Activated naive CD8-positive, alpha-beta T cell treated with anti-CD3 and anti-CD28 coated beads, Interleukin-2, amount 50 U/mL, for 16 hours (primary cell): ENCODE measurements around the gene SOX12.
"Not testable (repeated sequence)": the region's sequence is repeated elsewhere in the genome, so short reads cannot be mapped to it uniquely, and the experiment has no call there.

Experiments
- DNase-seq: peaks from one replicate; pipeline ENCODE4 v3.0.0-alpha.2; 2020; ENCODE audit warnings: low read depth, low spot score

SOX12 gene

DNA sequence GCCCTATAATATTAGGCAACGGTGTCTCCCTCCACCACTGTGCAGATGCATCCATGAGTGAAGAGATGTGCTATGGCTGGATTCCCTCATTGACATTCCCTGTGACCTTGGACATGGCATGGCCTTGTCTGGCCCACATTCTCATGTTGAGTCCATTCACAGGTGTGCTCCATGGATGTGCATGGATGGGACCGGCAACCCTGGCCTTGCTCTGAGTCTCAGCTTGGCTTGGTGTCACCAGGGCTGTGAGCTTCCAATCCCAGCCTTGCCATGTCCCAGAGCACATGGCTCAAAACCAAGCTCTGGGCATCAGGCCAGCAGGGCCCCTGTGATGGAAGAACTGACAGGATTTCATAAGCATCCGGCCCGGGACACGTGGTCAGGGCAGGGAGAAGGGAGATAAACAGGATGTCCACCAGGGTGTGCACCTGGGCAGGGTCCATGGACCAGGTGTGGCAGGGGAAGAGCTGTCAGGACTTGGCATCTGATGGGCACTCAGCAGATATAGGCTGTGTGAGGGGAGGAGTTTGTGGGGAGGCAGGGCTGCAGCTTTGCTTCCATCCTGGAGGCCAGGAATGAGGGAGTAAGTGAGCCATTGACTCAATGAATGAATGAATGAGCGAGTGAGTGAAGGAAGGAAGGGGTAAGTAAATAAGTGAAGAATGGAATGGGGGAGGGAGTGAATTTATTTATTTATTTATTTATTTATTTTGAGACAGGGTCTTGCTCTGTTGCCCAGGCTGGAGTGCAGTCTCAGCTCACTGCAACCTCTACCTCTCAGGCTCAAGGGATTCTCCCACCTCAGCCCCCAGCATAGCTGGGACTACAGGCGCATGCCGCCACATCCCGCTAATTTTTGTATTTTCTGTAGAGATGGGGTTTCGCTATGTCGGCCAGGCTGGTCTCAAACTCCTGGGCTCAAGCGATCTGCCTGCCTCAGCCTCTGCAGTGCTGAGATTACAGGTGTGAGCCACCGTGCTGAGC lies 37.2 kb downstream of the SOX12 start:
- DNase-seq: no peak

DNA sequence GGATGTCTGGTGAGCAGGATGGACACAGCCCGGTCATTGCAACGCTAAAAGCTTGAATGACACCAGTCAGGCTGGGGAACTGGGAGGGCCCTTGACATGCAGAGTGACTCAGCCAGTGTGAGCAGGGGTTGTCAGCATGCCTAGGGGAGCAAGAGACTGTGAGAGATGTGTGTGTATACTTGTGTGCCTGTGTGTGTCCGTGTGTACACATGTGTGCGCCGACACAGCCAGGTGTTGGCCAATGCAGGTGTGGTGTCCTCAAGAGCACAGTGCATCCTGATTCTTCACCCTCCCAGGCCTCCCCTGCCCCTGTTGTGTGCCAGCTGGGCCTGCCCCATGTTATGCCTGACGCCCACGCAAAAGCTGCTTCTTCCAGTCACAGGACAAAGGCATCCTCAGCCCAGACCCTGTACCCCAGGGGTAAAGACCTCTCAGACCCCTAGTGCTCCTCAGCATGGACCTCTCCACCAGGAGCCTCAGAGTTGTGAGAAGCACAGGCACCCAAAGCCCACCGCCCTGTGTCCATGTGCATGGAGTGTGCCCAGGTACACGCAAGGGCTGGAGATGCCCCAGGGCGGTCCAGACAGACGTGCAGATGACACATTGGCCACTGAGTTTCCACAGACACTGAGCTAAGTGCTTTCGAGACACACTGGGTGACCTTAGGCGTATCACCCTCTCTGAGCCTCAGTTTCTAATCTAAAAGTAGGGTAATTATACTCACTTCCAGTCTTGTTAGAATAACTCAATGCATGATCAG lies 38.1 kb downstream of the SOX12 start:
- no peak for DNase-seq

DNA sequence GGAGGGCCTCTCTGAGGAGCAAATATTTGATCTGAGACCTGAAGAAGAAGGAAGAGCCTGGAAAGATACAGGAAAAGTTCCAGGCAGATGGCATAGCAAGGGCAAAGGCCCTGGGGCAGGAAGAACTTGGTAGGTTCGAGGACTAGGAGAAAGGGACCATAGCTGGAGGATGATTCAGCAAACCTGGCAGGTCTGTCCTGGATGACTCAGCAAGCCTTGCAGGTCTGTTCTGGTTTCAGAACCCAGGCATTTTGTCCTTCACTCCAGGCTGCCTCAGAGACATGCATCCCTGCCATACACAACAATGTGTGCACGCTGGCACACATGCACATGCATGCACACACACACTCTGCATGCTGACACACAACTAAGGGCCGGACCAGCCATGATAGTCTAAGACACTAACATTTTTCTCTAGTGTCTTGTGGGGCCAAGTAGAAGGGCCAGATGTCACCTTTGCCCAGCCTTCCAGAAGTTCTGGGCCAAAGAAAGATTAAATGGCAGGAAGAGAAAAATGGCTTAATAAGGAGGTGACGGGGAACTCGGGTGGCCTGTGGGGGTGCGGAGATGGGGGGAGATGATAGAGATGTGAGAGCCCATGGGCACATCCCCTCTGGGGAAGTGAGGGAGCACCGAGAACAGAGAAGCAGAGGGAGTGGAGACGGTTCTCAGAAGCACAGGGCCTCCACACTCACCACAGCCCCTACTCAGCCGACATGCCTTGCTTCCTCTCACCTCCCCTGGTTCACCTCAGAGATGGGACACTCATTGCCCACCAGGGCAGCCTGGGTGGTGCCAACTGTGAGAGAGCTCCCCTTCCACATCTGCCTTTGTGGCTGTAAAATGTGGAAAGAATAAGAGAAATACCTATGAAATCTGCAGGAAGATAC lies 39.8 kb downstream of the SOX12 start:
- no peak for DNase-seq

DNA sequence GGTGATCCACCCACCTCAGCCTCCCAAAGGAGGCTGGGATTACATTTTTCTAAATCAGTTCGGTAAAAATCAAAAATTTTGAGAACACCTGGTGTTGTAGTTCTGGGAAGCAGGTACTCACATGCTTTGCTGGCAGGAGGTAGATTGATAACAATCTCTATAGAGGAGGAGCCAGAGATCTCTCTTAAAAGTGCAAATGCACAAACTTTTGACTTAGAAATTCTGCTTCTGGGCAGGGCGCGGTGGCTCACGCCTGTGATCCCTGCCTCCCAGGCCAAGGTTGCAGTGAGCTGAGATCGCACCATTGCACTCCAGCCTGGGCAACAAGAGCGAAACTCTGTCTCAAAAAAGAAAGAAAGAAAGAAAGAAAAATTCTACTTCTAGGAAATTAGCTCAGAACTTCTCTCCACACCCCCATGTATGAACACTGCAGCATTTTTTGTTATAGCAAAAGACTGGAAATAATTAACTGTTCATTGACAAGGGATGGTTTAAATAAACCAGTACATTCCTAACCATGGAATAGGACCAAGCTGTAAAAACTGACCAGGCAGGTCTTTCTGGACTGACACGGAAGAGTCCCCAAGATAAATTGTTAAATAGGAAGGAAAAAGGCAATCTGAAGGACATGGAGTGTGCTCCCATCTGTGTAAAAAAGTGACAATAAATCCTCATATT lies 40.8 kb downstream of the SOX12 start:
- DNase-seq: no peak

DNA sequence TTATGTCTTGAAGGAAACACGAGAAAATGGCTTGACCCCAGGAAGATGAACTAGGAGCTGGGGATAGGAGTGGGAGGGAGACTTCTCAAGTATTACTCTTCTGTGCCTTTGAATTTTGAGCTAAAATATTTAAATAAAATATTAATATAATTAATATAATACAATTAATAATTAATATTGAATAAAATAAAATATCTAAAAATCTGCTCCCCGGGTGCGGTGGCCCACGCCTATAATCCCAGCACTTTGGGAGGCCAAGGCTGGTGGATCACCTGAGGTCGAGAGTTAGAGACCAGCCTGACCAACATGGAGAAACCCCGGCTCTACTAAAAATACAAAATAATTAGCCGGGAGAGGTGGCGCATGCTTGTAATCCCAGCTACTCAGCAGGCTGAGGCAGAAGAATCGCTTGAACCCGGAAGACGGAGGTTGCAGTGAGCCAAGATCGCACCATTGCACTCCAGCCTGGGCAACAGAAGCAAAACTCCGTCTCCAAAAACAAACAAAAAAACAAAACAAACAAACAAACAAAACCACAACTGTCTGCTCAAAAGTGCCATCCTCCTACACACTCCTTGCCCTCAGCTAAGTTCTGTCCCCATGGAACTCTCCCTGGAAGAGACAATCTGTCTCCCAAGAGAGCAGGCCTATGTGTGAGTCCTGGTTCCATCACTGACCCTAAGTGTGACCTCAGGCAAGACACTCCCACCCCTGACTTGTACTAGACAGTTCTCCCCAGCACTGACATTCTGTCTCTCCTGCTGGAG lies 41.5 kb downstream of the SOX12 start:
- DNase-seq: no peak

DNA sequence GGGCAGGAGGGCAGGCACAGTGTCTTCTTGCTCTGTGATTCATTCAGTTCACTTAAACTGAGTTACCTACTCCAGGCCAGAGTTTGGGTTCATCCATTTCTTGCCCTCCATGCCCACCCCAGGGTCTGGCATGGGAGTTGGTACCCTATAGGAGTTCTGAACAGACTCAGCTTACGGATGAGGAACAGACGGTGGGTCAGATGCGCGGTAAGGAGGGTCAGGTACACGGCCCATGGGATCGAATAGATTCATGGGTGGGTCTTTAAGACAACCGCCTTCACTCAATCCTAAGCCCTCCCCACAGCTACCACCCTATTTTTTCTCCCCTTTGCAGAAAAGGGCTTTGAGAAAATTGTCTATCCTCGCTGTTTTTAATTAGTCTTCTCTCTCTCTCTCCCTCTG lies 42.1 kb downstream of the SOX12 start:
- no peak for DNase-seq

DNA sequence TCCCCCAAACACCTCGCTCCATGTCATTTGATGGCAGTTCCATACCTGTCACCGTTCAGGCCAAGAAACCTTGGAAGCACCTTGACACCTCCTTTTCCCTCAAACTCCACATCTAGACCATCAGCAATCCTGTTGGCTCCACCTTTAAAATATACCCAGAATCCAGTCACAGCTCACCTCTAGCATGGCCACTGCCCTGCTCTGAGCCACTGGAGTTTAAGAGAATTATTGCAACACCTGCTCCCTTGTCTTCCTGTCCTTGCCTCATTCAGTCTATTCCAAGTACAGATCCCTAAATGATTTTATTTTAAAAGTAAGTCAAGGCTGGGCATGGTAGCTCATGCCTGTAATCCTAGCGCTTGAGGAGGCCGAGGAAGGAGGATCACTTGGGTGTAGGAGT lies 43.6 kb downstream of the SOX12 start:
- DNase-seq: no peak

DNA sequence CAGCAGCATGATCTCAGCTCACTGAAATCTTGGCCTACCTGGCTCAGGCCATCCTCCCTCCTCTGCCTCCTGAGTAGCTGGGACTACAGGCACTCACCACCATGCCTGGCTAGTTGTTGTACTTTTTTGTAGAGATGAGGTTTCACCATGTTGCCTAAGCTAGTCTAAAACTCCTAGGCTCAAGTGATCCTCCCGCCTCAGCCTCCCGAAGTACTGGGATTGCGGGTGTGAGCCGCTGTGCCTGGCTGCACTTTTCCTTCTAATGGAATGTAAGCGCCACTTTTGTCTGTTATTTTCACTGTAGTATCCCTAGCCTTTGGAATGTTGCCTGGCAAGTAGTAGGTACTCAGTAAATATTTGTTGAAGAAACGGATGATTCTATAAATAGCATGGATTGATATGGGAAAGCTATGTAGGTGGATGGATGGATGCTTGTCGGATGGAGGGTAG lies 44.8 kb downstream of the SOX12 start:
- DNase-seq: no peak

DNA sequence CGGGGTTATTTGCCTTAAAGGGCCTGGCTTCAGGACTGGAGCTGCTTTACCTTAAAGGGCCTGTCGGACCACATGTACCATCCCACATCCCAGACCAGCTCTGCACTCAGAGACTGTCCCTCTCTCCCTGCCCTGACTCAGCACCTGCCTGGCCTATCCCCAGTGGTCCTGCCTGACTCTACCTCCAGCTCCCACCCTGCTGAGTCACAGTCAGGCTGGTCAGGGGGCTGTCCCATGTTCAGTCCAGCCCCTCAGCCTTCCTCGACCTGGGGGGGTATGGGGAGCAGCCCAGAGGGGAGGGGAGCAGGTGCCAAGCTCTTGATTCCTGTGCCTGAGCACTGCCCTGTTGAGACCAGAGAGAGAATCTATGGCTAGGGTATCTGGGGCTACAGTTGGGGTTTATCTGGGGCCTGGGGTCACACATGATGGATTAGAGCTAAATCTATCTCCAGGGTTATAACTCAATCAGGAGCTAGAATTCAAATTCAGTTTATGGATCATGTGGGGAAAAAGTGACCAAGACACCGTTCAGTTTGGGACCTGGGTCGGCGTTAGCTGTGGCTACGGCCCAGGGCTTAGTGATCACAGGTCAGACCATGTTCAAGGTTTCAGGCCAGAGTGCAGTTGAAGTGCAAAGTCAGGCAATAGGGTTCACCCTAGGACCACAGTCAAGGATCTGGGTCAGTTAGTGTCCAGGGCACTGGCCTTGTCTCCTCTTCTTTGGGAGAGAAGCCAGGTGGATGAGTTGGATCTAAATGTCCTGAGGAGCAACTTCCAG lies 45.8 kb downstream of the SOX12 start:
- no peak for DNase-seq

DNA sequence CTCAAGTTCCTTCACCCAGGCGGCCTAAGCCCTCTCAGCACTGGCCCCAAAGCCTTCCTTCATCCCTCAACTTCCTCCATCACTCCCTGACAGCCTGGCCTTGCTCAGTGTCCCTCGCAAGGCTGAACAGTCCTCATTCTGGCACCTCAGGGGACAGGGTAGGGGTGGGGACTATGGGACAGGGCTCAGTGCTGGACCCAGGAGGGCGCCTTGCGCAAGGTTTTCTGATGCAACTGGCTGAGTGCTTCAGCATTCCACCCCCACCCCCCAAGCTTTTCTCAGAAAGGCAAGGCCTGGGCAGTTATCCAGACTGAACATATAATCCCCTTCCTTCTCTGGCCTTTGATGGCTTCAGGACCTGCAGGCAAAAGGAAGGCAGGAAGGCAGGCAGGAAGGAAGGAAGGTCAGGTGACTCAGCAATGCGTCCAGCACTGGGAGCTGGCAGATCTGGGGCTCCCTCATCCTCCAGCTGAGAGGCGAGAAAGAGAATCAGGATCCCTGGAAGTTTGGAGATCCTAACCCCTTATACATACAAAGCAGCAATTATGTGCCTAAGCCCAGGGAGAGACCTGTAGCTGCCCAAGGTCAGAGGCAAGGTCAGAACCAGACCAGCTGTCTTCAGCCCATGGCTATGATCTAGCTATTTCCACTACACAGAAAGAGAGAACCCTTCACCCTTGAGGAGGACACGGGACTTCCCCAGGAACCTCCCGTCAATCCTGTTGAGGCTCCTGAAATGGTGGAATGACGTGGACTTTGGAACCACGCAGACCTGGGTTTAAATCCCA lies 46.6 kb downstream of the SOX12 start:
- DNase-seq: no peak

DNA sequence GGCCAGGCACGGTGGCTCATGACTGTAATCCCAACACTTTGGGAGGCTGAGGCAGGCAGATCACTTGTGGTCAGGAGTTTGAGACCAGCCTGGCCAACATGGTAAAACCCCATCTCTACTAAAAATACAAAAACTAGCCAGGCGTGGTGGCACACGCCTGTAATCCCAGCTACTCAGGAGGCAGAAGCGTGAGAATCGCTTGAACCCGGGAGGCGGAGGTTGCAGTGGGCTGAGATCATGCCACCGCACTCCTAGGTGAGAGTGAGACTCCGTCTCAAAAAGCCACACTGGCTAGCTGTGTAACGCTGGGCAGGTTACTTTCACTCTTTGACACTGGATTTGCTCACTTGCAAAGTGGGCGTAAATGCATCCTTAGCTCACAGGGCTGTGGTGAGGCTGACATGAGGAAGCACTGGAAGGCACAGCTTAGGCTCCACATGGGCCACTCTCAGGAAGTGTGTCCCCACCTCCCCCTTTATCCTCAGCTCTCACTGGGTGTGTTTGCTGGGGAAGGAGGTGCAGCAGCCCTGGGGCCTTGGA lies 47.3 kb downstream of the SOX12 start:
- DNase-seq: not testable (repeated sequence)

DNA sequence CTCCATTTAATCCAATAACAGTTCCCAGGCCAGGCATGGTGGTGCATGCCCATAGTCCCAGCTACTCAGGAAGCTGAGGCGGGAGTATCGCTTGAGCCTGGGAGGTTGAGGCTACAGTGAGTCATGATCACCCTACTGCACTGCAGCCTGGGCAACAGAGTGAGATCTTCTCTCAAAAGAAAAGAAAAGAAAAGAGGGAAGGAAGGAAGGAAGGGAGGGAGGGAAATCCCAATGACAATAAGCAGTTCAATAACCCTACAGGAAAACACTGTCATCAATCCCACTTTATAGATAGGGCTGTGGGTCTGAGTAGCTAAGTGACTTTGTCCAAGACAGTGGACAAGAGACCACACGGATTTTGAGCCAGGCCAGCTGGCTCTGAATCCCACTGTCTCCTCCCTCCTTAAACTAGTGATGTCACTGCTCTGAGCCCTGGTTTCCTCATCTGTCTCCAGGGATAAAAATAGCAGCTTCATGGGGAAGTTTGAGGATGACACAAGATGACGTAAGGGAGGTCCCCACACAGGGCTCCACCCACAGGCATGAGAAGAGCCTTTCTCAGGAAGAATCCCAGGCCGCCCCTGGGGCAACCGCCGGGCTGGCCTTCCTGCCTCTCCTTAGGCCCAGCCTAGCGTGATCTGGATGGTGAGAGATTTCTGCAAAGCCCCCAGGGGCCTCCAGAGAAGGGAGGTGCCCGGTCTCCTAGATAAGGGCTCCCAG lies 48.0 kb downstream of the SOX12 start:
- no peak for DNase-seq

DNA sequence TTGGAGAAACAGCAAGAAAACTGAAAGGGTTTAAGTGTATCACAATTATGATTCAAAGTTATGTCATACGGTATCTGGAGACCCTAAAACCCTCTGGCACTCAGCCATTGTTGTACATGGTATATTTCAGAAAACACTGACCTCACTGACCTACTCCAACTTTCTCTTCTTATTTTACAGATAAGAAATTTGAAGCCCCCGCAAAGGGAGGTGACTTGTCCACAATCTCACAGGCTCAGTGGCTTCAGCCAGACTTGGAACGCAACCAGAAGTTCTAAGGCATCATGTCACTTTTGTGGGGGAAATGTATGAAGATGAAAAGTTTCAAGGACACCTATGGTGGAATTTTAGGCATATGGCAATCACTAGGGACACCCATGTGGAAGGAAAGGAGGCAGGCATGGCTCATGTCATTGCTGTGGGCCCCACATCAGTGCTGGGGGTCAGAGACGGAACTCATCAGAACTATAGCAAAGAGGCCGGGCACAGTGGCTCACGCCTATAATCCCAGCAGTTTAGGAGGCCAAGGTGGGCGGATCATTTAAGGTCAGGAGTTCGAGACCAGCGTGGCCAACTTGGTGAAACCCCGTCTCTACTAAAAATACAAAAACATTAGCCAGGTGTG lies 50.0 kb downstream of the SOX12 start:
- DNase-seq: no peak

DNA sequence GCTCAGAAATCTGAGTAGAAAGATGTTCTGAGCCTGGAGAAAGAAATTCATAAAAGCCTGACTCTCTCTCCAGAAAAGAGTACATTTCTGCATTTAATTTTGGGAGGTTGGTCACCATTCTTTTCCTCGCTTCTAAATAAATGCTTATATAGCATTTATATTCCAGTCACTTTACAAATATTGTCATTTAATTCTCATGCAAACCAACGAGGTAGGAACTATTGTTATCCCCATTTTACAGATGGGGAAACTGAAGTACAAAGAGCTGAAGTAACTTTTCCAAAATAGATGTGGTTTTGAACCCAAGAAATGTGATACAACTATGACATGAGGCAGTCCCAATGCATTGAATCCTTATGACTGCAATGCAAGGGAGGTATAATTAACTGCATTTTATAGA lies 50.7 kb downstream of the SOX12 start:
- no peak for DNase-seq

DNA sequence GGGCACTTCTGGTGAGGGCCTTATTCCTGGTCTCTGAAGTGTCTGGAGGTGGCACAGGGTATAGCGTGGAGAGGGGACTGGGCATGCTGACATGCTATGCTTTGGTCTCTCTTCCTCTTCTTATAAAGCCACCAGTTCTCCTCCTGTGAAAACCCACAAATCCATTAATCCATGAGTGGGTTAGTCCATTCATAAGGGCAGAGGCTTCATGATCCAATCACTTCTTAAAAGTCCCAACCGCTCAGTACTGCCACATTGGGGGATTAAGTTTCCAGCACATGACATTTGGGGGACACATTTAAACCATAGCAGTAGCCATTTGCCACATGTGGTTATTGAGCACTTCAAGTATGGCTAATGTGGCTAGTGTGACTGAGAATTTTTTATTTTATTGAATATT lies 51.4 kb downstream of the SOX12 start:
- DNase-seq: no peak

DNA sequence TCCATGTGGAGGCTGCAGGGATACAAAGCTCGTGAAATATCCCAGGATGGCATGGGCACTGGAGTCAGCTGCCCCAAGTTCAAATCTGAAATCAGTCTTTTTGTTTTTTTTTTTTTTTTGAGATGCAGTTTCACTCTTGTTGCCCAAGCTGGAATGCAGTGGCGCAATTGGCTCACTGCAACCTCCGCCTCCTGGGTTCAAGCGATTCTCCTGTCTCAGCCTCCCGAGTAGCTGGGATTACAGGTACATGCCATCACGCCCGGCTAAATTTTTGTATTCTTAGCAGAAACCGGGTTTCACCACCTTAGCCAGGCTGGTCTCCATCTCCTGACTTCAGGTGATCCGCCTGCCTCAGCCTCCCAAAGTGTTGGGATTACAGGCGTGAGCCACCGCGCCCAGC lies 52.2 kb downstream of the SOX12 start:
- not testable (repeated sequence) for DNase-seq

DNA sequence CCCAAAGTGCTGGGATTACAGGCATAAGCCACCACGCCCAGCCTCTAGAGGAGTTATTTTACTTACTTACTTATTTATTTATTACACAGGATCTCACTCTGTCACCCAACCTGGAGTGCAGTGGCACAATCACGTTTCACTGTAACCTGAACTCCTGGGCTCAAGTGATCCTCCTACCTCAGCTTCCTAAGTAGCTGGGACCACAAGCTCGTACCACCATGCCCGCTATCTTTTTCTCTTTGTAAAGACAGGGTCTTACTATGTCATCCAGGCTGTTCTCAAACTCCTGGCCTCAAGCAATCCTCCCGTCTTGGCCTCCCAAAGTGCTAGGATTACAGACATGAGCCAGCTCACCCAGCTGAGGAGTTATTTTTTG lies 53.6 kb downstream of the SOX12 start:
- no peak for DNase-seq
